Tibial artery (tissue), 4 donors: ENCODE measurements around the gene NDUFAF8.

Experiments used
- DNase-seq, 2 donors: peaks; one replicate each; pipeline ENCODE4 v3.0.0-alpha.2; 2019
- H3K27ac ChIP-seq, 2 donors: fragments of 200-600 bp; sonication (generic) in 1 of 2; 1 replicate in 1 of 2; 2 replicates in 1 of 2; pipeline ENCODE4 v1.5.1; 2018 to 2019; ENCODE audit warnings: mild to moderate bottlenecking in 1 of 2
- H3K27me3 ChIP-seq, 2 donors: fragments of 200-600 bp; sonication (generic) in 1 of 2; one replicate each; pipeline versions ENCODE4 v1.5.1 to v1.6.0; 2016 to 2019
- H3K36me3 ChIP-seq, 3 donors: fragments of 200-600 bp; sonication (generic) in 2 of 3; one replicate each; pipeline ENCODE4 v1.5.1; 2016 to 2019; ENCODE audit warnings: mild to moderate bottlenecking in 2 of 3
- H3K4me1 ChIP-seq, 4 donors: fragments of 200-600 bp; sonication (generic) in 2 of 4; 1 replicate in 3 of 4; 2 replicates in 1 of 4; pipeline ENCODE4 v1.5.1; 2016 to 2019
- H3K4me3 ChIP-seq, 2 donors: fragments of 200-600 bp; sonication (generic) in 1 of 2; 1 replicate in 1 of 2; 2 replicates in 1 of 2; pipeline ENCODE4 v1.5.1; 2018 to 2019; ENCODE audit warnings: mild to moderate bottlenecking in 2 of 2
- H3K9me3 ChIP-seq, 3 donors: fragments of 200-600 bp; sonication (generic) in 1 of 3; one replicate each; pipeline ENCODE4 v1.5.1; 2016 to 2019
- intact Hi-C: fragments of 100-400 bp; cut with DNase I; formaldehyde crosslinking; loops from one replicate; pipeline ENCODE4 v1.15.0; 2023; ENCODE audit warnings: low total_unique reads
- TF ChIP-seq, protein P1 (sequence below), 2 experiments: fragments of 200-600 bp in 1 of 2; fragments of 450-650 bp in 1 of 2; IDR thresholded peaks; one replicate each; pipeline ENCODE4 v1.5.1; 2017 to 2019; ENCODE audit warnings: antibody characterized with exemption in 2 of 2, mild to moderate bottlenecking in 1 of 2, moderate library complexity in 1 of 2

The NDUFAF8 gene

DNA sequence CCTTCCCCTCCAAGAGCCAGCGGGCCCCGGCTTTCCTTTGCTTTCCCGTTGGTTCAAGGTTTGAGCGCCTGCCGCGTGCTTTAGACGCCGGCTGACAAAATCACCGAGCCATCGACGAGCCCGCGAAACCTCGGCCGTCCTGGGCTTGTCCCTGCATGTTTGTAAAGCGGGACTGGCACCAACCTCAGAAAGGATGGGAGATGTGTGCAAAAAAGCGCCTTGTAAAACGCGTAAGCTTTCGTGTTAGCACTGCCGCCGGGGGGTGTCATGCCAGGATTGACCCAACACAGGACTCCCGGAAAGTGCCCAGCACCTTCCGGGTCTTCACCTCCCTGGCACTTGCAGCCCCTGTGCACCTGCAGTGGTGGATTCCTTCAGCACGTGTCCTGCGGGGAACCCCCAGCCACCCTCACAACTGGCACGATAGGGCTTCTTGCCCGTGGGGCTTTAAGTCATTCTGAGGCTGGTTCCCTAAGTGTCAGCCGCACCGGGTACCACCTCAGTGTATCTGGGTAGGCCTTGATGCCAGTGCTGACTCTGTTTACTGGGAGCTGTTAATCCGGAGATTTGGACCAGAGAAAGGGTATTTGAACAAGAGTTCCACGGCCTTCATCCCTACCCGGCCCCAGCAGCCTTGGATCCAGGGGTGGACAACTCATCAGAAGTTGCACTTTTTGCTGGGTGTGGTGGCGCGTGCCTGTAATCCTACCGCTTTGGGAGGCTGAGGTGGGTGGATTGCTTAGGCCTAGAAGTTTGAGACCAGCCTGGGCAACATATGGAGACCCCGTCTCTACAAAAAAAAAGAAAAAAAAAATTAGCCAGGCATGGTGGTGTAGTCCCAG is 817 bp downstream of the NDUFAF8 start:
- Histone ChIP-seq H3K4me1 (peaks cover 0 to 53% (median 33%) of the 10 kb centered on the region in 4 donors), H3K4me3 (peak overlapping the region; percentile 91 to 97), H3K27ac (peak overlapping the region; percentile 83 to 86), H3K27me3 (no peaks in the 10 kb centered on the region), H3K36me3 (peaks cover 0 to 22% (median 0%) of the 10 kb centered on the region in 3 donors), H3K9me3 (no peaks in the 10 kb centered on the region)
- TF ChIP-seq, protein P1, sequence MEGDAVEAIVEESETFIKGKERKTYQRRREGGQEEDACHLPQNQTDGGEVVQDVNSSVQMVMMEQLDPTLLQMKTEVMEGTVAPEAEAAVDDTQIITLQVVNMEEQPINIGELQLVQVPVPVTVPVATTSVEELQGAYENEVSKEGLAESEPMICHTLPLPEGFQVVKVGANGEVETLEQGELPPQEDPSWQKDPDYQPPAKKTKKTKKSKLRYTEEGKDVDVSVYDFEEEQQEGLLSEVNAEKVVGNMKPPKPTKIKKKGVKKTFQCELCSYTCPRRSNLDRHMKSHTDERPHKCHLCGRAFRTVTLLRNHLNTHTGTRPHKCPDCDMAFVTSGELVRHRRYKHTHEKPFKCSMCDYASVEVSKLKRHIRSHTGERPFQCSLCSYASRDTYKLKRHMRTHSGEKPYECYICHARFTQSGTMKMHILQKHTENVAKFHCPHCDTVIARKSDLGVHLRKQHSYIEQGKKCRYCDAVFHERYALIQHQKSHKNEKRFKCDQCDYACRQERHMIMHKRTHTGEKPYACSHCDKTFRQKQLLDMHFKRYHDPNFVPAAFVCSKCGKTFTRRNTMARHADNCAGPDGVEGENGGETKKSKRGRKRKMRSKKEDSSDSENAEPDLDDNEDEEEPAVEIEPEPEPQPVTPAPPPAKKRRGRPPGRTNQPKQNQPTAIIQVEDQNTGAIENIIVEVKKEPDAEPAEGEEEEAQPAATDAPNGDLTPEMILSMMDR (IDR thresholded peaks at IDR 0.05) = no peak
- DNase-seq = no peak
- intact Hi-C loops = loop anchor here (2.0 to 10.0 kb wide), 3 partner anchors 17 to 245 kb away; partner anchors contain the start of genes CEP131 and CHMP6

DNA sequence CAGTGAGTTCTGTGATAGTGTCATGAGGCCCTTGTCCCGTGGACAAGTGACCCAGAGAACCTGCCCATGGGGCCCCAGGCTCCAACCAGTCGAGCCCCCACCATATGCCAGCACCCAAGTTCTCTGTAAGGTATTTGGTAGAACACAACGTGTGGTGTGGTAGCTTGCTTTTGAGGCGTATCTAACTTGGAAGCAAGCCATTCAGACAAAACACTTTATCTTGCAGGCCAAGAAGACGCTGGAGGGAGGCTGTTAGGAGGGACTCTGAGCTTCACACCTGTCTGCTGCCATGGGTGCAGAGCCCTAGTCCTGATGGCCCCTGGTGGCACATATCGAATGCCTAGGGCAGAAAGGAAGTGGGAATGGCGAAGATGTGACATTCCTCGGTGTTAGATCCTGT is 1.6 kb downstream of the NDUFAF8 start:
- H3K27me3 ChIP-seq = no peaks in the 10 kb centered on the region
- H3K27ac ChIP-seq = no peak overlapping the region
- peaks cover 0 to 30% (median 0%) of the 10 kb centered on the region in 3 donors for H3K36me3 ChIP-seq
- TF ChIP-seq, protein P1 (IDR thresholded peaks at IDR 0.05) = no peak
- no peak overlapping the region for H3K4me3 ChIP-seq
- no peak for DNase-seq
- H3K4me1 ChIP-seq = peaks cover 0 to 53% (median 33%) of the 10 kb centered on the region in 4 donors
- intact Hi-C loops = loop anchor here (2.0 kb wide), 1 partner anchor 98 kb away; no protein-coding TSS in a partner anchor
- H3K9me3 ChIP-seq = no peaks in the 10 kb centered on the region

DNA sequence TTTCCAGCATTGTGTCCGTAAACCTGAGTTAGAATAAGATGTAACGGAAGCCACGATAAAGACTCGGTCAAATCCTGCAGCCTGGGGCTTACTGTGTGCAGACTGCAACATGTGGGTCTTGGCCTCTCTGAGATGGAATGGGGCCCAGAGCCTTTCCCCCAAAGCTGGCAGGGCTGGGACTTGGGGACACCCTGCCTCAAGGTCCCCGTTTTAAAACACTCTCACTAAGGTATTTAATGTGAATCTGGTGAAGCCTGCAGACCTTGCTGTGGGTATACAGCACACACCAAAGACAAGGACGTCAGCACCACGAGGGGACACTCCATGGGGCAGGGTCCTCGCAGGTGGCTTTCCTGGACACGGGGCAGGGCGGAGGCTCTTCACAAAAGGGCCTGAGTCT is 2.1 kb downstream of the NDUFAF8 start:
- intact Hi-C loops = loop anchor here (2.0 kb wide), 1 partner anchor 98 kb away; no protein-coding TSS in a partner anchor
- Histone ChIP-seq H3K36me3 (peaks cover 0 to 33% (median 0%) of the 10 kb centered on the region in 3 donors), H3K4me1 (peaks cover 0 to 53% (median 31%) of the 10 kb centered on the region in 4 donors), H3K4me3 (no peak overlapping the region), H3K27me3 (no peaks in the 10 kb centered on the region), H3K27ac (no peak overlapping the region), H3K9me3 (no peaks in the 10 kb centered on the region)
- DNase-seq = no peak
- TF ChIP-seq, protein P1 (IDR thresholded peaks at IDR 0.05) = no peak

DNA sequence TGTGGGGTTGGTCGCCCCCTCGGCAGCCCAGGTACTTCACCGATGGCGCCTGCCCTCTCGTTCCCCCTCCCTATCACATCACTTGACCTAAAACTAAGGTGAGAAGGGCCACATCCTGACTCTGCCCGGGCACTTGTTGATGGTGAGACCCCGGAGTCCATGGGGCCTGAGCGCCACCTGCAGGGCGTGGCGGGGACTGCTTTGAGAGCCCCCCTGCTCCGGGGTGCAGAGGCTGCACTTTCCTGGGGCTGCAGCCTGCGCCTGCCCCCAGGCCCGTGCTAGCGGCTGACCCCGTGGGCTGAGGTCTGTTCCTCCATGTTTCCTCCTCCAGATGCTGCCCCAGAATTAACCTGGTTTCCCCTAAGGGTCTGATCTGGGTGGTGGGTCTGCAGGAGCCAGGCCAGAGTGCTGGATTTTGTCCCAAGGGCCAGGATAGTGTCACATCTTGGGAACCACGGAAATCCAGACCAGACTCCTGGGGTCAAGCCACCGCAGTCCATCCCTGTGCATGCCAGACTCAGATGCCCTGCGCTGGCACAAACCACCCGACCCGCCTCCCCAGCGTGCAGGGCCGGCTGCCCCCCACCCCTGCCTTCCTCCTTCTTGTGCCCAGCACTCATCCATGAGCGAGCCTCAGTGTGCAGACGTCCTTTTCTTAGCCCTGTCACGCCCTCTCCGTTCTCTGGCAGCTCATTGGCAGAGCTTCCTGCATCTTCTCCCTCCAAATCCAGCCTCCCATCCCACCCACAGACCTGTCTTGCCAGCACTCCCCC is 2.7 kb downstream of the NDUFAF8 start:
- Histone ChIP-seq H3K27ac (no peak overlapping the region), H3K4me3 (no peak overlapping the region), H3K36me3 (peaks cover 0 to 29% (median 1%) of the 10 kb centered on the region in 3 donors), H3K9me3 (no peaks in the 10 kb centered on the region), H3K27me3 (no peaks in the 10 kb centered on the region), H3K4me1 (peaks cover 0 to 46% (median 25%) of the 10 kb centered on the region in 4 donors)
- peak in 1 of 2 donors; percentile 52 for DNase-seq
- TF ChIP-seq, protein P1 (IDR thresholded peaks at IDR 0.05) = peak; percentile 87 to 88
- intact Hi-C loops = loop anchor here (2.0 kb wide), 1 partner anchor 99 kb away; no protein-coding TSS in a partner anchor

DNA sequence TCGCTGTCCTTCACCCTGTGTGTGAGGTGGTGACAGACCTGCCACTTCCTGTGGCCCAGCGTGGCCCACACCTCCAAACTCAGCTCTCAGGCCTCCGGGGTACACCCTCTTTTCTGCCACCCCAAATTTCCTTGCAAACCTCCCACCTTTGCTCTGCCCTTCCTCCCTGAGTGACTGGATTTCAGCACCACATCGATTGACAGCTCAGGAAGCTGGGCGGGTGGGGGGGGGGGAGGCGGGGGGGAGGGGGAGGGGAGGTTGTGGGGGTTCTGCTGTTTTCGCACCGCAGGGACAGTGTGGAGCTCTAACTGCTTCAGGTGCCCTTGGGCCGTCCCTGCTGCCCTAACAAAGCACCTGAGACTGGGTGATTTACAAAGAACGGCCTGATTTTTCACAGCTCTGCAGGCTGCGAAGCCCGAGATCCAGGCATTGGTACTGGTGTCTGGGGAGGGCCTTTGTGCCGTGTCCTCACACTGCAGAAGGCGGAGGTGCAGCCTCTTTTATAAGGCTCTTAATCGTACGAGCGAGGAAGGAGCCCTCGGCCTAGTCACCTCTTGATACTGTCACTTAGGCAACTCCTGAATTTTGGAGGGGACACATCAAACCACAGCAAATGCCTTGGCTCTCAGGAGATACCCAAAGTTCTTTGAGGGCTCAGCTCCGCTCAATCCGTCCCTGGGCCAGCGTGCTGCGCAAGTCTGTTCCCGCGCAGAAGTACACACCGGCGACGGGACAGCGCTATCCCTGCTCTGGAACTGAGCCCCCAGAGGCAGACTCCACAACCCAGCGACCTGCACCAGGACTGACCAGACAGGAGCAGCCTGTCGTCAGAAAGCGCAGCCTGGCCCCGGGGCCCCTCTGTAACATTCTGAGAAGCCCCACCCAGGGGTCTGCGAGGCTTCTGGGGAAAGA is 3.6 kb downstream of the NDUFAF8 start:
- H3K4me3 ChIP-seq = no peak overlapping the region
- peaks cover 0 to 28% (median 7%) of the 10 kb centered on the region in 3 donors for H3K36me3 ChIP-seq
- no peaks in the 10 kb centered on the region for H3K27me3 ChIP-seq
- DNase-seq = no peak
- no peak overlapping the region for H3K27ac ChIP-seq
- H3K4me1 ChIP-seq = peaks cover 0 to 38% (median 16%) of the 10 kb centered on the region in 4 donors
- intact Hi-C loops = no loop called here
- H3K9me3 ChIP-seq = no peaks in the 10 kb centered on the region
- TF ChIP-seq, protein P1 (IDR thresholded peaks at IDR 0.05) = no peak
